HepG2 (cell line): ENCODE measurements around the gene IP6K3. TPM values are rescaled to one million over a fixed set of nuclear protein-coding genes. Genes with fewer than 3 reads are reported as not detected.

Experiments
- BATF2 ChIP-seq: sonication (generic); formaldehyde crosslinking; IDR thresholded peaks from 2 replicates; pipeline ENCODE4 v1.8.0; 2022; ENCODE audit warnings: mild to moderate bottlenecking, missing genetic modification reagents, moderate library complexity
- CBX2 ChIP-seq, 2 experiments: fragments of 200-600 bp in 1 of 2; sonication (generic); formaldehyde crosslinking in 1 of 2; IDR thresholded peaks; 2 replicates each; pipeline versions ENCODE4 v1.7.0 to v1.8.1; 2018 to 2022; ENCODE audit warnings: low read depth in 2 of 2, low read length in 1 of 2, mild to moderate bottlenecking in 1 of 2, missing genetic modification reagents in 1 of 2
- CERS6 ChIP-seq: sonication (generic); formaldehyde crosslinking; IDR thresholded peaks from 2 replicates; pipeline ENCODE4 v1.5.0; 2020; ENCODE audit warnings: missing genetic modification reagents
- HDAC1 ChIP-seq: sonication (generic); formaldehyde crosslinking; IDR thresholded peaks from 2 replicates; pipeline ENCODE4 v1.5.1; 2020; ENCODE audit warnings: mild to moderate bottlenecking, missing genetic modification reagents
- HDAC2 ChIP-seq: sonication (generic); formaldehyde crosslinking; IDR thresholded peaks from 2 replicates; pipeline ENCODE4 v1.4.0; 2020; ENCODE audit warnings: missing genetic modification reagents
- HMGXB4 ChIP-seq, 2 experiments: sonication (generic) in 1 of 2; formaldehyde crosslinking in 1 of 2; IDR thresholded peaks; 2 replicates each; pipeline versions ENCODE4 v1.4.0 to v1.6.1; 2018 to 2020; ENCODE audit warnings: missing genetic modification reagents in 2 of 2, borderline replicate concordance in 1 of 2, low read depth in 1 of 2, mild to moderate bottlenecking in 1 of 2, missing biosample characterization in 1 of 2
- HNRNPK ChIP-seq: fragments of 200-400 bp; formaldehyde crosslinking; IDR thresholded peaks from 2 replicates; pipeline ENCODE4 v1.6.1; 2018; ENCODE audit warnings: low read length, low read depth, moderate library complexity, mild to moderate bottlenecking; ENCODE audit not compliant: poor library complexity, severe bottlenecking
- NFYC ChIP-seq: IDR thresholded peaks from 2 replicates; pipeline ENCODE4 v1.6.1; 2016; ENCODE audit warnings: missing genetic modification reagents, missing compliant biosample characterization
- PBX2 ChIP-seq: IDR thresholded peaks from 2 replicates; pipeline ENCODE4 v1.6.1; 2016; ENCODE audit warnings: control low read depth
- PRMT3 ChIP-seq: sonication (generic); formaldehyde crosslinking; IDR thresholded peaks from 2 replicates; pipeline ENCODE4 v1.8.1; 2022; ENCODE audit warnings: low read depth, mild to moderate bottlenecking, moderate library complexity, missing genetic modification reagents, borderline replicate concordance
- SP2 ChIP-seq: sonication (generic); formaldehyde crosslinking; IDR thresholded peaks from 2 replicates; pipeline ENCODE4 v1.5.1; 2020; ENCODE audit warnings: mild to moderate bottlenecking, missing genetic modification reagents
- YEATS4 ChIP-seq: sonication (generic); formaldehyde crosslinking; IDR thresholded peaks from 2 replicates; pipeline ENCODE4 v1.4.0; 2020; ENCODE audit warnings: missing genetic modification reagents, borderline replicate concordance
- ZNF460 ChIP-seq: sonication (generic); formaldehyde crosslinking; IDR thresholded peaks from 2 replicates; pipeline ENCODE4 v1.5.1; 2020; ENCODE audit warnings: missing genetic modification reagents, mild to moderate bottlenecking, borderline replicate concordance
- ZNF468 ChIP-seq: sonication (generic); formaldehyde crosslinking; IDR thresholded peaks from 2 replicates; pipeline ENCODE4 v1.8.0; 2022; ENCODE audit warnings: mild to moderate bottlenecking, moderate library complexity, missing genetic modification reagents
- ZNF597 ChIP-seq: sonication (generic); formaldehyde crosslinking; IDR thresholded peaks from 2 replicates; pipeline ENCODE4 v1.5.0; 2020; ENCODE audit warnings: missing genetic modification reagents
- ZNF747 ChIP-seq: sonication (generic); formaldehyde crosslinking; IDR thresholded peaks from 2 replicates; pipeline ENCODE4 v1.8.1; 2023; ENCODE audit warnings: missing genetic modification reagents, mild to moderate bottlenecking, borderline replicate concordance
- ZSCAN25 ChIP-seq: sonication (generic); formaldehyde crosslinking; IDR thresholded peaks from 2 replicates; pipeline ENCODE4 v1.8.0; 2022; ENCODE audit warnings: mild to moderate bottlenecking, missing genetic modification reagents
- polyA plus RNA-seq, 8 experiments: library from polyadenylated mRNA; depleted of rRNA in 3 of 8; stranded (reverse) in 7 of 8; unstranded in 1 of 8; fragments of >200 nt; fragmentation: Illumina TruSeq in 4 of 8; extraction: Trizol in 4 of 8; gene quantifications; 2 replicates each; pipeline versions ENCODE4 v1.2.1 to v1.2.3, GENCODE V29; 2011 to 2016; ENCODE audit warnings: low read depth in 4 of 8, missing spikeins in 1 of 8, mixed read lengths in 1 of 8; ENCODE audit not compliant: insufficient read depth in 1 of 8
- total RNA-seq, 5 experiments: library from RNA; depleted of rRNA; stranded (reverse); fragments of >200 nt; fragmentation: Illumina TruSeq; extraction: Trizol; gene quantifications; 2 replicates each; pipeline ENCODE4 v1.2.3, GENCODE V29; 2016; ENCODE audit warnings: low read depth in 1 of 5
- TF ChIP-seq, protein P1 (sequence below): sonication (generic); formaldehyde crosslinking; IDR thresholded peaks from 2 replicates; pipeline ENCODE4 v1.8.1; 2023; ENCODE audit warnings: missing genetic modification reagents, mild to moderate bottlenecking, borderline replicate concordance
- TF ChIP-seq, protein P2 (sequence below): IDR thresholded peaks from 2 replicates; pipeline ENCODE4 v1.6.1; 2016; ENCODE audit warnings: missing biosample characterization, missing genetic modification reagents, low read depth

The IP6K3 gene
- total and polyA plus RNA-seq, 2 of the 13 experiments (the other 11 are each of a cell fraction or from before 2014, with no cell fraction given): 0.11 to 0.18 TPM

DNA sequence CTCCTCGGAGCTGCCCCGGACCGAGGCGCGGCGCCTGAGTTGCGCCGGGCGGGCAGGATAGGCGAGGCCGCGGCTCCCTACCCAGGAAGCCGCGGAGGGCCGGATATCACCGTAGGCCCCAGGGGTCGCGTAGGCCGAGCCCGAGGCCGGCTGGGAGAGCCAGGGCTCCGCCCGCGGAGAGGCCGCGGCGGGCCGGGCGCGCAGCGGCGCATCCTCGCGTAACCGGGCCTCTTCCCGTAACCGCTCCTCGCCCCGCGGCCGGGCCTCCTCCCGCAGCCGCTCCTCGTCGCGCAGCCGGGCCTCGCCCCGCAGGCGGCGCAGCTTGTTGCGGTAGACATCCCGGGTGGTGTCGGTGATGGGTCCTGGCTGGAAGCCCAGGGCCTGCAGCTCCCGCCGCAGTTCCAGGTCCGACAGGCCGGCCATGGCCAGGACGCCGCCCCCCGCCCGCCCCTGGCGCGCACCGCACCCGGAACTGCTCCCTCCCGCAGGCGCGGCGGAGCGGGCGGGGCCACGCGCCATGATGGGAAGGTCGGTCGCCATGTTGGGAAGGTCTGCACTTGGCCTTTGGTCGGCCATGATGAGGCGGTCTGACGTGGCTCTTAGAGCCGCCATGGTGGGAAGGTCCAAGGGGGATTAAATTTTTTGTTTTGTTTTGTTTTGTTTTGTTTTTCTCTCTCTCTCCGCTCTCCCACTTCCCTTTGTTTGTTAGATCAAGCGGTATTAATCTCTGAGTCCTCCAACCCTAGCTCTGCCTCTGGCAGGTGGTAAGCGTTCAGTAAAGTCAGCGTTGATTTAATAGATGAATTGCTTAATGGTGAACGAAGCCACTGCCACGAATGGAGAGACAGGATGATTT is 42.2 kb upstream of the IP6K3 start, which contains the start of gene LEMD2 (continued):
- TF ChIP-seq, protein P1, sequence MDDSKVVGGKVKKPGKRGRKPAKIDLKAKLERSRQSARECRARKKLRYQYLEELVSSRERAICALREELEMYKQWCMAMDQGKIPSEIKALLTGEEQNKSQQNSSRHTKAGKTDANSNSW (CRISPR knock-in tag): peak; percentile 75; the same call in 1 of the 2 replicates
- TF ChIP-seq HNRNPK (no peak), HDAC1 (CRISPR knock-in tag) (peak; percentile 75), NFYC (peak; percentile 43), HMGXB4 (CRISPR knock-in tag; IDR thresholded peaks at IDR 0.05; ENCODE audit: borderline replicate concordance in 1 of 2, low read depth in 1 of 2) (peak; percentile 86 to 91; a peak in 3 of 4 replicates), YEATS4 (CRISPR knock-in tag) (peak; percentile 95), PBX2 (CRISPR knock-in tag) (no peak), ZNF597 (CRISPR knock-in tag) (no peak), ZNF460 (CRISPR knock-in tag) (no peak), ZNF468 (CRISPR knock-in tag) (peak; percentile 91; the same call in 1 of the 2 replicates), CERS6 (CRISPR knock-in tag) (no peak), PRMT3 (CRISPR knock-in tag) (peak; percentile 88), BATF2 (CRISPR knock-in tag) (peak; percentile 40; the same call in 1 of the 2 replicates), ZSCAN25 (CRISPR knock-in tag) (peak; percentile 50; the same call in 1 of the 2 replicates), CBX2 (IDR thresholded peaks at IDR 0.05; ENCODE audit: low read depth, low read length) (no peak), CBX2 (CRISPR knock-in tag; IDR thresholded peaks at IDR 0.05; ENCODE audit: low read depth) (no peak), ZNF747 (no peak), HDAC2 (CRISPR knock-in tag) (peak; percentile 66; the same call in 1 of the 2 replicates), SP2 (CRISPR knock-in tag) (peak; percentile 63)
- TF ChIP-seq, protein P2, sequence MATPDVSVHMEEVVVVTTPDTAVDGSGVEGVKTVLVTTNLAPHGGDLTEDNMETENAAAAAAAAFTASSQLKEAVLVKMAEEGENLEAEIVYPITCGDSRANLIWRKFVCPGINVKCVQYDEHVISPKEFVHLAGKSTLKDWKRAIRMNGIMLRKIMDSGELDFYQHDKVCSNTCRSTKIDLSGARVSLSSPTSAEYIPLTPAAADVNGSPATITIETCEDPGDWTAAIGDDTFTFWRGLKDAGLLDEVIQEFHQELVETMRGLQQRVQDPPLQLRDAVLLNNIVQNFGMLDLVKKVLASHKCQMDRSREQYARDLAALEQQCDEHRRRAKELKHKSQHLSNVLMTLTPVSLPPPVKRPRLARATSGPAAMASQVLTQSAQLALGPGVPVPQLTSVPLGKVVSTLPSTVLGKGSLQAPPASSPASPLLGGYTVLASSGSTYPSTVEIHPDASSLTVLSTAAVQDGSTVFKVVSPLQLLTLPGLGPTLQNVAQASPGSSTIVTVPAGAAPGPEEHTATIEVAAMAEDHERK (CRISPR knock-in tag): peak; percentile 88
